ENCODE measurements around the gene CFAP298.

The CFAP298 gene

DNA sequence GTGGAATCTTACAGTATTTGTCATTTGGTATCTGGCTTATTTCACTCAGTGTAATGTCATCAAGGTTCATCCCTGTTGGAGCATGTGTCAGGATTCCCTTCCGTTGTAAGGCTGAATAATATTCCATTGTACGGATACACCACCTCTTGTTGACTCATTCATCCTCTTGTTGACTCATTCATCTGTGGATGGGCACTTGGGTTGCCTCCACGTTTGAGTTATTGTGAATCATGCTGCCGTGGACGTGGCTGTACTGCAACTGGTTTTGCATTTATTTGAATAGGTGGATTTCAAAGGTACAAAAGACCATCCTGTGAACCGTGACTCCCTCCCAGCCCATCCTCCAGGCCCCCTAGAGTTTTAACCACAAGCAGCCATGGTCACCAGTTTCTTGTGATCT lies 15.0 kb downstream of the CFAP298 start:
- TF ChIP-seq, protein P1, sequence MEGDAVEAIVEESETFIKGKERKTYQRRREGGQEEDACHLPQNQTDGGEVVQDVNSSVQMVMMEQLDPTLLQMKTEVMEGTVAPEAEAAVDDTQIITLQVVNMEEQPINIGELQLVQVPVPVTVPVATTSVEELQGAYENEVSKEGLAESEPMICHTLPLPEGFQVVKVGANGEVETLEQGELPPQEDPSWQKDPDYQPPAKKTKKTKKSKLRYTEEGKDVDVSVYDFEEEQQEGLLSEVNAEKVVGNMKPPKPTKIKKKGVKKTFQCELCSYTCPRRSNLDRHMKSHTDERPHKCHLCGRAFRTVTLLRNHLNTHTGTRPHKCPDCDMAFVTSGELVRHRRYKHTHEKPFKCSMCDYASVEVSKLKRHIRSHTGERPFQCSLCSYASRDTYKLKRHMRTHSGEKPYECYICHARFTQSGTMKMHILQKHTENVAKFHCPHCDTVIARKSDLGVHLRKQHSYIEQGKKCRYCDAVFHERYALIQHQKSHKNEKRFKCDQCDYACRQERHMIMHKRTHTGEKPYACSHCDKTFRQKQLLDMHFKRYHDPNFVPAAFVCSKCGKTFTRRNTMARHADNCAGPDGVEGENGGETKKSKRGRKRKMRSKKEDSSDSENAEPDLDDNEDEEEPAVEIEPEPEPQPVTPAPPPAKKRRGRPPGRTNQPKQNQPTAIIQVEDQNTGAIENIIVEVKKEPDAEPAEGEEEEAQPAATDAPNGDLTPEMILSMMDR (IDR thresholded peaks at IDR 0.05; ENCODE audit: low read depth, low read length, missing control alignments) = no peak
- DNase-seq (ENCODE audit: low read depth) = no peak
- no peak overlapping the region for H3K4me3 ChIP-seq (ENCODE audit: low read depth, low read length)

DNA sequence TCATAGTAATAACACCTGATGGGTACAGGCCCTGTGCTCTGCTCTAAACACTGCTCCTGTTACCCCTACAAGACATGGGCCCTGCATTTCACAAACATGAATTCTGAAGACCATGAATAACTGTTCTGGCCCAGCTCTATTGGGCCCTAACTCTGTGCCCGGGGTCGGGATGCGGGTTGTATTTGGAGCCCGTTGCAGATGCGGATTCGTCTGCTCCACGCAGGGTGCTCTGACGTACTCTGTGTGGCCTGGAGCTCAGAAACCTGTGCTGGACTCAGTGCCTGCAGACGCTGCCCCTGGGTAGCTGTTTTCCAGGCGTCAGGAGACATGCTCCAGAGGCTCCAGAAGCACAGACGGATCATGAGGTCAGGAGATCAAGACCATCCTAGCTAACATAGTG lies 16.7 kb downstream of the CFAP298 start:
- DNase-seq (ENCODE audit: low read depth) = no peak
- H3K4me3 ChIP-seq (ENCODE audit: low read depth, low read length) = no peak overlapping the region
- TF ChIP-seq, protein P1 (IDR thresholded peaks at IDR 0.05; ENCODE audit: low read depth, low read length, missing control alignments) = no peak

DNA sequence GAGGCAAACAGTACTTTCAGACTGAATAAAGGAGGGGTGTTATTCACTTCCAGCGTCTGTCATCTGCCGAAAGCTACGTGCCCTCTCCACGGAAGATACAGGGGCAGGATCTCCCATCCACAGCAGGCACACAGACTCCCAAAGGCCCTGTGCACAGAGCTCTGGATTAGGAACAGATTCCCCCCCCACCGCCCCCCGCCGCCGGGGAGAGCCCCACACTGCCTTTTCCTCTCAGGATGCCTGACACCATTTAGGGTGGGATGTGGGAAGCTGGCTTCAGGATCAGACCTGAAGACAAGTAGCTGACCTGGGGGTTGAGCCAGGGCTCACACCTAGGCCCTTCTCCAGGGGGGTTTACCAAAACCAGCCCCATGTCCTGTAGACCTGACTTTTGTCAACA lies 18.5 kb downstream of the CFAP298 start:
- DNase-seq (ENCODE audit: low read depth) = no peak
- TF ChIP-seq, protein P1 (IDR thresholded peaks at IDR 0.05; ENCODE audit: low read depth, low read length, missing control alignments) = no peak
- H3K4me3 ChIP-seq (ENCODE audit: low read depth, low read length) = no peak overlapping the region

DNA sequence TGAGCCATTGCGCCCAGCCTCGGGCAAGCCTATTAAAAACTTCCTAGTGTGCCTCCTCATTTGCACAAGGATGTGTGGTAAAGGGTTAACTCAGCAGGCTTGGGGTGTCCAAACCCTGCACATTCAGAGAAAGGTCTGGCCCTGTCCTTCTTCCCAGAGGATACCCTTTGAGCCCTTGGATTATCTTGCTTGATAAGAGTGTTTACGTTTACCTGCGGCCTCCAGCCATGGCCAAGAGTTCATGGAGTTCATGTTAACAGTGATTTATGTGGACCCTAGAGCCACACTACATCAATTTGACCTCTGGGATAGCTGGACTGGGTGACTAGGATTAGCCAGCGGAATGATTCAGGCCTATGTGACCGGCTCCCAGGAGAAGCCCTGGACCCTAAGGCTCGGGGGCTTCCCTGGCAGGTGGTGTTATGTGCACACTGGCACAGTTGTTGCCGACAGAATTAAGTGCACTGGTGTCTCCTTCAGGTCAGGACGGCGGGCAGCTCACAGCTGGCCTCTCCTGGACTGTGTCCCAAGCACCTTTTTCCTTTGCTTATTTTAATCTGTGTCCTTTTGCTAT lies 19.2 kb downstream of the CFAP298 start:
- TF ChIP-seq, protein P1 (IDR thresholded peaks at IDR 0.05; ENCODE audit: low read depth, low read length, missing control alignments) = no peak
- no peak overlapping the region for H3K4me3 ChIP-seq (ENCODE audit: low read depth, low read length)
- no peak for DNase-seq (ENCODE audit: low read depth)

GRCh38 chr21:32590130-32590529 lies 22.0 kb downstream of the CFAP298 start:
- DNase-seq (ENCODE audit: low read depth) = no peak
- TF ChIP-seq, protein P1 (IDR thresholded peaks at IDR 0.05; ENCODE audit: low read depth, low read length, missing control alignments) = no peak
- H3K4me3 ChIP-seq (ENCODE audit: low read depth, low read length) = no peak overlapping the region

GRCh38 chr21:32587651-32588050 lies 24.5 kb downstream of the CFAP298 start:
- TF ChIP-seq, protein P1 (IDR thresholded peaks at IDR 0.05; ENCODE audit: low read depth, low read length, missing control alignments) = no peak
- no peak for DNase-seq (ENCODE audit: low read depth)
- no peak overlapping the region for H3K4me3 ChIP-seq (ENCODE audit: low read depth, low read length)

- no peak overlapping the region for H3K4me3 ChIP-seq (ENCODE audit: low read depth, low read length)
These were observed 25.1 kb downstream of the CFAP298 start for GRCh38 chr21:32587120-32587519.

More at GRCh38 chr21:32587120-32587519, 25.1 kb downstream of the CFAP298 start:
- TF ChIP-seq, protein P1 (IDR thresholded peaks at IDR 0.05; ENCODE audit: low read depth, low read length, missing control alignments) = no peak
- no peak for DNase-seq (ENCODE audit: low read depth)

All from GM12864 (cell line).